NCI-H2029 (cell line): ENCODE measurements around the gene AGTPBP1.
"Not testable (repeated sequence)": the region's sequence is repeated elsewhere in the genome, so short reads cannot be mapped to it uniquely, and the experiment has no call there.

Source experiments
- DNase-seq: peaks from one replicate; lab custom pipeline; 2025; lab: John Stamatoyannopoulos, UW

Gene AGTPBP1

DNA sequence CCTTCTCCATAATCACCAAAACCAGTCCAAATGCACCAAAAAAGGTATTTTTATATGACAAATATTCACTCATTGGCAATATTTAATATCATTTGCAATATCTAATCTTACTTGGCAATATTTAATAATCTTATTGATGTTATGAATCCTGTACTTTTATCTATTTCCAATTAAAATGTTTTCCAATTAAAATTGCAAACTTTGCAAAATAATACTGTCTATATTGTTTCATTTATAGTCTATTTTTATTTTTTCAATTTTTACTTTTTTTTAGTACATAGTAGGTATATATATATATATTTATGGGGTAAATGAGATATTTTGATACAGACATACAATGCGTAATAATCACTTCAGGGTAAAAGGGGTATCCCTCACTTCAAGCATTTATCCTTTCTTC is 109.9 kb downstream of the AGTPBP1 start:
- no peak for DNase-seq

DNA sequence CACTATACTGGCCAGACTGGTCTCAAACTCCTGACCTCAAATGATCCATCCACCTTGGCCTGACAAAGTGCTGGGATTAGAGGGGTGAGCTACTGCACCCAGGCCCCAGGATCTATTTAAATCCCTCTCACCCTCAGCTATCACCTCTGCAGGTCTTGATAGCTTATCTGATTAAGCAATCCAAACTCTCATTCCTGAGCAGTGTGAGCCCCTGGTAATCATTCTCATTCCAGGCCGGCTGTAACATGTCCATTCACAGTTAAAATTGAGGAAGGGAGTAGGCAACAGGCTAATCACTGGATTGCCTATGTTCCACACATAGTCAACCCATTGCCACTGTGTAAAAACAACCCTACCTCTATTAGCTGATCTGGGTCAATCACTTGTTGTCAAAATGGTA is 111.1 kb downstream of the AGTPBP1 start:
- DNase-seq = no peak

DNA sequence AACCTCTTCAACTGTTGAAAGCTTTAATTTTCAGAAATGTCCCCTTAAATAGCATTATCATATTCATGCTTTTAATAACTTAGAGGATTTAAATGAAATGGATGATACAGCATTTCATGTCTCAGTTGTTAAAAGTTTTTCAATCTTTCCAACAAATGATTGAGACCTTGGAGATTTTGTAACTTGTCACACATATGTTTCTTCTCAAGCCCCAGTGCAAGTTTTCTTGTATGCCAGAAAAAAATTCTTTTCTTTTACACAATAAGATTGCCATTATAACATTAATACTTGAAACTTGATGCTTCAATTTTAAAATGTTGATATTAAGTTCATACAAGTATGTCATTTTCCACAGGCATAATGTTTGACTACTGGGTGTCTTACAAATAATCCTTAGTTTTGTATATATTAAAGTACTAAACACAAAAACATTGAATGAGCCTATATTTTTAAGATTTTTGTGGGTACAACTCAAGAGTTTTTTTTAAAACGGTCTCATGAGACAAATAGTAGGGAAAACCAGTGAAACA is 124.5 kb downstream of the AGTPBP1 start:
- DNase-seq = no peak

DNA sequence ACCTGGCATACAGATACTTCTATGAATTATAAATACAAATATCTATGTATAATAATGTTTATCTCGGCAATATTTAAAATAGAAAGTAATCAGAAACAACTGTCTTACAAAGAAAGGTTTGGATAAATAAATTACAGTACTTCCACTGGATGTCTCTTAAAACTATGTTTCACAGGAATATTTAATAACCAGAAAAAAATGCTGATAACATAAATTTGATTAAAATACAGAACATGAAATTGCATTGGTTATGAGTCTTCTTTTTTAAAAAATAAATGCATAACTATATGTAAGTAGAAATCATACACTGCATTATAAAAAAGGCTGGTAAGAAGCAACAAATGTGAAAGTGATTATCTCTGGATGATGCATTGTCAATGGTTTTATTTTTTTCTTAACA is 126.0 kb downstream of the AGTPBP1 start:
- DNase-seq = no peak

DNA sequence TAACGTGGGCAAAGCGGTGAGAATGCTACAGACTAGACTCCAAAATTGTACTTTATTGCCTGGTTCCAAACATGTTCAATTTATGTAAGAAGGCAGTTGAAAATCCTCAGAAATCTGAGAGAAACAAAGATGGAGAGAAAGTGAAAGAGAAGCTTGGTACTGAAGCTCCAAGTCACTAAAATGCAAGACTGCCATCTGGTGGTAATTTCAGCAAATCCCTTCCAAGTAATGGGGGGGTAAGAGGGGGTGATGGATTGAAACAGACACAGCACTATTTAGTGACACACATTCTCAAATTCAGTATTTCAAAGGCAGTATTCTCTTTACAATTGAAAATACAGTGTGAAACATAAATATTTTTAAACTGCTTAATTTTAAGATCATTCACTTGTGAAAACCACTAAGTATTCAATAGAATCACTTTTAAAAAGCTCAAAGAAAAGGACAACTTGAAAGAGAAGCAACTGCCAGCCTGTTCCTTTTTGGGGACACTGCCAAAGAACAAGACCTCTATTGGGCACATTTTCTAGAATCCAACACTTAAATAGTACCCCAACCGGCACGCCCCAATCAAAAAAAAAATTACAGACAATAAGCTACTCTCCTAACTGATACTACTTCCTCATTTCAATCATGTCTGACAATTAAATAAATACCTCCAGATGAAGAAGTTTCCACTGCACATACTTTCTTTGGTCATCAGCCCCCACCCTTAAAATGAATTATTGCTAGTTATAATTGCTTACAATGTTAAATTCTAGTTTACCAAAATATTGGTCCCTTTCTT is 131.5 kb downstream of the AGTPBP1 start:
- DNase-seq = peak; percentile 52

DNA sequence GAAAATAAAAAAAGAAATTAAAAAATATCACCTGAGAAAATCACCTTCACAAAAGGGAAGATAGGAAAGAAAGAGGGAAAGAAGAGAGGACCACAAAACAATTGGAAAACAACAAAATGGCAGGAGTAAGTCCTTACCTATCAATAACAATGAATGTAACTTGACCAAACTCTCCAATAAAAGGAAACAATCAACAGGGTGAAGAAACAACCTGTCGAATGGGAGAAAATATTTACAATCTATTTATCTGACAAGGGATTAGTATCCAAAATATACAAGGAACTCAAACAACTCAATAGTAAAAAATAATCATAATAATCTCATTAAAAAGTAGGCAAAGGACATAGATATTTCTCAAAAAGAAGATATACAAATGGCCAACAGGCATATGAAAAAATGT is 135.8 kb downstream of the AGTPBP1 start:
- no peak for DNase-seq

DNA sequence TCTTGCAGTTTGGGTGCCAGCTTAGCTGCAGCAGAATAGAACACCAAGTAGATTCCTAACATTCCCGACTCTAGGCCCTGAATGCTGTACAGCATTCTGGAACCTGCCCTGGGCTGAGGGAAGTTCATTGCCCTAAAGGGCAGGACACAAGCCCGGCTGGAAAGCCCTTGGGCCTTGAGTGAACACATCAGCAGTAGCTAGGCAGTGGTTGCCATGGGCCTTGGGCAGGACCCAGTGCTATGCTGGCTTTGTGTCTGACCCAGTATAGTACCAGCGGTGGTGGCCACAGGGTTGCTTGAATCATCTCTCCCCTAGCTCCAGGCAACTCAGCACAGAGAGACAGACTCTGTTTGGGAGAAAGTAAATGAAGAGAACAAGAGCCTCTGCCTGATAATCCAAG is 137.8 kb downstream of the AGTPBP1 start:
- DNase-seq = no peak

DNA sequence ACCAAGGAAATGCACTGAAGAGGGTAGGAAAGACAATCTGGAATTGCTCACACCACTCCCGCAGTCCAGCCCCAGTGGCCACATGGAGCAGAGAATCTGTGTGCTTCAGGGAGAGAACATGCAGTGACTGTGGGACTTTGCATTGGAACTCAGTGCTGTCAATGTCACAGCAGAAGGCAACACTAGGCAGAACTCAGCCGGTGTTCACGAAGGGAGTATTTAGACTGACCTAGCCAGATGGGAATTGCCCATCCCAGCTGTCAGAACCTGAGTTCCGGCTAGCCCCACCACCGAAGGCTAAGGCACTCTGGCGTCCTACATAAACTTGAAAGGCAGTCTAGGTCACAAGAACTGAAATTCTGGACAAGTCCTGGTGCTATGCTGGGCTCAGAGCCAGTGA is 139.0 kb downstream of the AGTPBP1 start:
- DNase-seq = no peak

DNA sequence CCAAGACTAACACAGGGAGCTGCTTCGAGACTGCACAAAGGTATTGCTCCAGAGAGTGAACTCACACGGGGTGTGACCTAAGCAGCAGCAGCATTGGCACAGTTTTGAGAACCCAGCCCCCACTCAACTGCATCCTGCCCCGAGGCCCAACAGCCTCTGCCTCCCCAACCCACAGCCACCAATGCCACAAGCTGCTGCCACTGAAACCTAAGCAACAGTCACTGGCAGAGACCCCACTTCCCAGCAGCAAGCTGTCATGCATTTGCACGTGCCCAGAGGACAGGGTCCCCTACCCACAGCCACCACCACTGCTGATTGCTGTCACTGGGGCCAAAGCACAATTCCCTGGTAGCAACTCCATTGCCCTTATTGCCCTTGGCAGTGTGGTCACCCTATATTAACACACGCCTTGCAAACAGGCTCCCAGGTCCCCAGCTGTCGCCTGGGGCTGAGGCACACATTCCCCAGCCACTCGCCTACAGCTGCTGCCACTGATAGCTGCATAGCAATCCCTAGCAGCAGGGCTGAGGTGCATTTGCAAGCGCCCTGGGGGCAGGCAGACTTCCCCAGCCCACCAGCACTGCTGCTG is 141.0 kb downstream of the AGTPBP1 start:
- no peak for DNase-seq

DNA sequence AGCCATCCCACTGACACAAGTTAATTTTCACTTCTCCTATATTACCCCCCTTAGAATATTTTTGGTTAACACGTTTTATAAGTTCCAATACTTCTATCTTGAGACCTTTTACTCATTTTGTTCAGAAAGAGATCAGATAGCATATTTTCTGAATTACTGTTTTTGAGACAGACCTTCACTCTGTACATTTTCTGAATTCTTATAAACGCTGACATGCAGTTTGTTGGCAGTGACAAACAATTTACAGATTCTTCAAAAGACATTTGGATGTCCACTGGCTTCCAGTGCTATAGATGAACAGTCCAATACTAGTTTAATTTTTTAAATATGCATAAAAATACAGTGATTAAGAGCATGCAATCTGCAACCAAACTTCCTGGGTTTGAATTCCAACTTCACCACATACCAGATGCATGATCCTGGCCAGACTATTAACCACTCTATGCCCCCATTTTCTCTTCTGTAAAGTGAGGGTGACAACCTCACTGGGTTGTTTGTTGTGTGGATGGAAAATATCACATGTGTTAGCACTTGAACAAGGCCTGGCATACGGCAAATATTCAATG is 142.1 kb downstream of the AGTPBP1 start:
- DNase-seq = no peak

DNA sequence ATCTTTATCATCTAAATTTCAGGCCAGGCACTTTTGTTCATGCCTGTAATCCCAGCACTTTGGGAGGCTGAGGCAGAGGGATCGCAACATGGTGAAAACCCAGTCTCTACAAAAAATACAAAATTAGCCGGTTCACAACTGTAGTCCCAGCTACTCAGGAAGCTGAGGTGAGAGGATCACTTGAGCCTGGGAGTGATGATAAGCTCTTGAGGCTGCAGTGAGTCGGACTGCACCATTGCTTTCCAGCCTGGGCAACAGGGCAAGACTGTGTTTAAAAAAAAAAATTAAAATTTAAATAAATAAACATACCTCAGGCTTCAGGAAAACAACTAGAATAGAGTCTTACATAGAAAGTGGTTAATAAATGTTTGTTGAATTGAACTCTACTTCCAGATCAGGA is 147.4 kb downstream of the AGTPBP1 start:
- no peak for DNase-seq

DNA sequence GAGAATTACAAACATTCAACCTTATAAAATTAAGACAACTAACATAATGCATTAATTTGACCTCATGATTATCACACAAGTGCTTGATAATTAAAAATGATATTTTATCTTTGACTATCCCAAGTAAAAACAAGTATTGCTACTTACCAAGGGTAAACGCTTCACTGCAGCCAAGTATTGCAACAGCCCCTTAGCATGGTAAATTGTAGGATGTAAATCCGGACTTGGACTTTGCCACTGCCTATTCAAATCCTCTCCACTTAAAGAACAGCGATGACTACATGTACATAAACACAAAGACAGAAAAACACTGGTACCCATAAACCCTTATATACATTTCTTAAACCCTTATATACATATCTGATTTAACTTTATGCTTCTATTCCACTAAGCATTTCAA is 155.1 kb downstream of the AGTPBP1 start:
- DNase-seq = no peak

DNA sequence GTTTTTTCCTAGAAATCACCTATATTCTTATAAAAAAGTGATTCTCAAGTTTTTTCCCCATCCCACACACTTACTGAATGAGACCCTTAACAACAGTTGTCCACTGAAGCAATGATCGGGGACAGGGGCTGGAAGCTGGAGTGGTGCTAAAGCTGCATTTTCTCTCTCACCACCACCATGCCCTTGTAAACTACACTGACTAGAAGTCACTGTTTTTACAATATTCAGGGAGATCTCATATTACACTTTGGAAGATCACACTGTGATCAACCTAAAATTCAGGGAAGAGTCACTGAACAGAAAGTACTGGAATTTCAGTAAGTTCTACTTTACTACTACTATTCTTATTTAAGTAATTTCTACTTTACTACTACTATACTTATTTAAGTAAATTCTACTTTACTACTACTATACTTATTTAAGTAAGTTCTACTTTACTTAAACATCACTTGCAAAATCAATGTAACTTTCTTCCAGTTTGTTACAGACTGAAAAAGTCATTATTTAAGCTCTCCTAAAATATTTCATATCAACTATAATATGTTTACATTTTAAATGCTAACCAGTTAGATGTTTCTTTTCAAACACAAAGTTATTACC is 164.3 kb downstream of the AGTPBP1 start:
- DNase-seq = no peak

DNA sequence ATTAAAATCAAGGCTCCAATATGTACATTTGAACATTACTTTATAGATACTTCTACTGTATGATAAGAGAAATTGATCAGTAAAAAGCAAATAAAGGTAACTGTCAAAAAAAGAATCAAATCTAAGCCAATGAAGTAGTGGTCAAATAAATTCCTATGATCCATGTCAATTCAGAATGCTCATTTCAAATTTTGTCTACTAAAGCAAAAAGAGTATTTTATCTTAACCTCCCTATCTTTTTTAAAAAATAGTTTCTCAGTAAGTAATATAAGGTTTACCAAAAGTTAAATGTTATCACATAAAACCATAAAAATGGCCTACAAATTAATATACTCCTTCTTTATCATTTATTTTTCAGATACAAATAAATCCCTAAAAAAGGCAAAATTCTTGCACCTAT is 165.9 kb downstream of the AGTPBP1 start:
- DNase-seq = no peak

DNA sequence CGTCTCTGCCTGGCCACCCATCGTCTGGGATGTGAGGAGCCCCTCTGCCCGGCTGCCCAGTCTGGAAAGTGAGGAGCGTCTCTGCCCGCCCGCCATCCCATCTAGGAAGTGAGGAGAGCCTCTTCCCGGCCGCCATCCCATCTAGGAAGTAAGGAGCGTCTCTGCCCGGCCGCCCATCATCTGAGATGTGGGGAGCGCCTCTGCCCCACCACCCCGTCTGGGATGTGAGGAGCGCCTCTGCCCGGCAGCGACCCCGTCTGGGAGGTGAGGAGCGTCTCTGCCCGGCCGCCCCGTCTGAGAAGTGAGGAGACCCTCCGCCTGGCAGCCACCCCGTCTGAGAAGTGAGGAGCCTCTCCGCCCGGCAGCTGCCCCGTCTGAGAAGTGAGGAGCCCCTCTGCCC is 168.2 kb downstream of the AGTPBP1 start:
- not testable (repeated sequence) for DNase-seq

DNA sequence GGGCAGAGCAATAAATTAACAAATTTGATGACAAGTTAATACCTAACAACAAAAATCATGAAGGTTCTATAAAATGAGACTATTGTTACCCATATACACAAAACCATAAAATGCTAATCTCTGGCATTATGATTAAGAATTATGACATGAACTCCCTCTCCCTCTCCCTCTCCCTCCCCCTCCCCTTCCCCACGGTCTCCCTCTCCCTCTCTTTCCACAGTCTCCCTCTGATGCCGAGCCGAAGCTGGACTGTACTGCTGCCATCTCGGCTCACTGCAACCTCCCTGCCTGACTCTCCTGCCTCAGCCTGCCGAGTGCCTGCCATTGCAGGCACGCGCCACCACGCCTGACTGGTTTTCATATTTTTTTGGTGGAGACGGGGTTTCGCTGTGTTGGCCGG is 168.8 kb downstream of the AGTPBP1 start:
- DNase-seq = not testable (repeated sequence)

DNA sequence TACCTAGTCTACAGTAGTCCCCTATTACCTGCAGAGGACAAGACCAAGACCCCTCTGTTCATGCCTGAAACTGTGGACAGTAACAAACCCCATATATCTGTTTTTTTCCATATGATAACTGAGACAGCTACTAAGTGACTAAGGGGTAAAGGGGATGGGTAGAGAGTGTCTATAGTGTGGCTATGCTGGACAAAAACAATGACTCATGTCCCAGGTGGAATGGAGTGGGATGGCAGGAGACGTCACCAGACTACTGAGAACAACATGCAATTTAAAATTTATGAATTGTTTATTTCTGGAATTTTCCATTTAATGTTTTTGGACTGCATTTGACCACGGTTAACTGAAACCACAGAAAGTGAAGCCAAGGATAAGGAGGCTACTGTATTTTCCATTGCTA is 171.8 kb downstream of the AGTPBP1 start:
- DNase-seq = no peak

DNA sequence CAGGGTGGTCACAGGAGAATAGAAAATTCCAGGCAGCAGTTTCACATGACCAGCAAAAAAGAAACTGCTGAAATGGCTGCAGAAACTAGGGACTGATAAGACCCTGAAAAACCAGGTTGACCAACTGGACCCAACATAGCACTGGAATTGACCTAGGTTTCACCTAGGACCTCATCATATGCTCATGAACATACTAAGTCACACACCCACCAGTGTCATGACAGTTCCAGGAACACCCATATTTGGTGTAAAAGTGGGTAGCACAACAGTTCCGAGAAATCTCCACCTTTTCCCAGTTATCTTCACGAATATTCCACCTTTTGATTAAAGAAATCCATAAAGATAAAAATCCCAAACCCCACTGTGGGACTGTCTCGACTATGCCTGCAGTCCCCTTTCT is 182.2 kb downstream of the AGTPBP1 start:
- DNase-seq = no peak

DNA sequence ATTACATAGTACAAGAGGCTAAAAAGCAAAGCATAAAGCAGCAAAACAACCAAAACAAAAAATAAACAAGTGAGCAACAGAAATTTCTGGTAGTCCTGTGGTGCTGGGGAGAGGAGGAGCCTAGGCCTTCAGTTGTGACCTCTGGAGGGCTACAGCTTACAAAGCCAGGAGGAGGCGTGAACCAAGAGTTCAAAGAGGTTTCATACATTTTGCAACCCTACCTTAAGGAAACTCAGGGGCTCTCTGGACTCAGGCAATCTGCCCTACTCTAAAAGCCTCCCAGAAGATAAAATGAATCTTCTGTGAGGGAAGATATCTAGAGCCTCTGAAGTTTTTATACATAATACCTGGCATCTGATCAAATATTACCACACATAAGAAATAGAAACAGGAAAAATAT is 187.4 kb downstream of the AGTPBP1 start:
- no peak for DNase-seq

DNA sequence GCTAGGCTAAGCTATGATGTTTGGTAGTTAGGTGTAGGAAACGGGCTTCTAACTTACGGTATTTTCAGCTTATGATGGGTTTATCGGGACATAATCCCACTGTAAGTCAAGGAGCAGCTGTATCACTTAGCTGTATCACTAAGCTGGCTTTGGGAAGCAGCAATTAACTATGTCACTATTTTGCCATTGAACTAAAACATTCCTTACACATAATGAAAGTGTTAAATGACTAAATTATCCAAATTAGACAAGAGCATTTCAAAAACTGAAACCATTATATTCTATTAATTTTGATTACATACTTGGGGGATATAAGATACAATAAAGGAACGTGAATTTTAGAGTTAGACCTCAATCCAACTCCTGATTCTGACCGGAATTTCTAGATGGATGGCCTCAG is 188.3 kb downstream of the AGTPBP1 start:
- no peak for DNase-seq

DNA sequence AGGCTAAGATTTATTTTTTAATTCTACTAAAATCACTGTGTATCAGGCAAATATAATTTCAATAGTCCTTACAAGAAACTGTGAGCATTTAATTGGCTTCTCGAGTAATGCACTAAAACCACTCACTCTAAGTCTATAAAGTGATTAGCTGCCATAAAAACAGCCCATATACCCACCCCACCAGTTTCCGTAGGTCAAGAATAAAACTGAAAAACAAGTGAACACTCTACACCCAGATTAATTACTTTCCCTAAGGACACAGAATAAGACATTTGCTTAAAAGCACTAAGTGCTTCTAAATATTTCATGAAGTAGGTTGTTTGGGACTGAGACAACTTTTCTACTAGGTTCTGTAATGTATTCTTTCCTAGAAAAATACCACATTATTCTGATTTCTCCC is 194.2 kb downstream of the AGTPBP1 start:
- no peak for DNase-seq

DNA sequence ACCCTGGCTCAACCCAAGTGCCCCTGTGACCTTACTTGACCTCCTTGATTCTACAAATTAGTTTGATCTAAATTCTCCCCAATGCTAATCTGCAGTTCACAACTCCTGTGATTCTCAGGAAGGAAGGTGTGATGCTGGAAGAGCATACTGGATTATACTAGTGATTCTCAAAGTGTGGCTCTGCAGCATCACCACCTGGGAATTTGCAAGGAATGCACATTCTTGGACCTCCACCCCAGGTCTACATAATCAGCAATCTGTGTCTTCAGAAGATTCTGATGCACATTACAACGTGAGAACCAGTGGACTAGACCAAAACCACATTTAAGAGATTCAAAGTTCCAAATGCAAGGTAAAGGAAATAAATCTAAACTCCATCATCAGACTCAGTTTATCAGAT is 198.6 kb downstream of the AGTPBP1 start:
- DNase-seq = no peak

DNA sequence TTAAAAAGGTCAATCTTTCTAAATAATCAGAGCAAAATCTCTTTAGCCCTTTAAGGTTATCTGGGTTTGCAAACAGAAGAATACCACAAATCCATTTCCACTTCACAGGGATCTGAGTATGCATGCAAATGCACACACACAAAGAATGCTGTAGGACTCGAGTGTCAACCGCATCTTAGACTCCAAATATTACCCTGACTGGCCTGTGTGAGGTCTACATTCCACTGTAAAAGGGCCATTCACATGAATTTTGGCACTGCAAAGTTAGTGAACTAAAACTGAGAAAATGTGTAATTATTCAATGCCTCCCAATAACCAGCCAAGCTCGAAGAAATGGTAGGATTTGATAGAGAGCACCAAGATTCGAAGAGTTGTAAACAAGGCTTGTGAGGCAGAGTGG is 199.9 kb downstream of the AGTPBP1 start:
- no peak for DNase-seq
